Left ventricle myocardium superior (tissue), 1 donor: Measurements from ENCODE around the gene EMC6. TPM values are rescaled to one million over a fixed set of nuclear protein-coding genes. Genes with fewer than 3 reads are reported as not detected.

Source experiments
- ATAC-seq: fragments of 200-7000 bp; cut with Tn5 transposase; one replicate; pipeline ENCODE4 v1.9.1; 2020; ENCODE audit warnings: mild to moderate bottlenecking, moderate library complexity
- DNase-seq: peaks from one replicate; pipeline ENCODE4 v3.0.0-alpha.2; 2020
- intact Hi-C: fragments of 100-400 bp; cut with micrococcal nuclease; formaldehyde crosslinking; loops from one replicate; pipeline ENCODE4 v1.11.0; 2022
- total RNA-seq: library from RNA; stranded (reverse); fragmentation: NEBNext Ultra II Directional; extraction: Animal tissue kit (Norgen Biotek cat#: 25700); gene quantifications from one replicate; pipeline ENCODE4 v1.2.1, GENCODE V29; 2021
- donor health status: DM: no; HTN: yes; CAD: no; lungs with severe emphysema.

Gene EMC6
- total RNA-seq, 1 donor from 2014 or later, result 63.4 TPM

DNA sequence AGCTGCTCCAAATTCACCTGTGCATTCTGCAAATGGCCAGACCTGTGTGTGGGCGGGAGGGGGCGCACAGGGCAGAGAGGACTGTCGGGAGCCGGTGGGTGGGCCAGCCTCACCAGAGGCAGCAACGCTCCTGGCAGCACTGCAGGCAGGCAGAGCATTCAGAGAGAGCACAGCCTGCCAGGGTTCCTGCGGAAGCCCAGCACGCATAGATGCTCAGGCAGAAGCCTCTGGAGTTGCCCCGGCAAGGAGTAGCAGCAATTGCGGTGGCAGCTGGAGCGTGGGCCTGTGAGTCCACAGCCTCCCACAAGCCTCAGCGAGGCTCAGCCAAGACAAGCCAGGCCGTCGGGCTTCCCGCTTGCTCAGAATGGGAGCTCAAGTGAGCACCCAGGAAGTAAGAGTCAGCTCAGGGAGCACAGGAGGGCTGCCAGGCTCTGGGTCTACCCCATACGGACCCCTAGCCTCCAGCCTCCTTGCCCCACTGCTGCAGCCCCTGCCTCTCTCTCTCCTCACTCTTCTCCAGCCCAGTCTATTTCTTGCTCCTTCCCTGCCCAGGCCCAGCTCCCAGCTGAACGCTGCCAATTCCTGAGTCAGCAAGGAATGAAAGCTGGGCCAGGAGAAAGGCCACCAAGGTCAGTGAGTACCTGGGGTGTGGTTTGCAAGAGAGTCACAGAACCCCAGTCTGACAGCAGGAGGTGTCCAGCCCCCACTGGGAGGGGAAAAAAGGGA lies 9.6 kb downstream of the EMC6 start:
- no peak for ATAC-seq
- DNase-seq, result no peak

DNA sequence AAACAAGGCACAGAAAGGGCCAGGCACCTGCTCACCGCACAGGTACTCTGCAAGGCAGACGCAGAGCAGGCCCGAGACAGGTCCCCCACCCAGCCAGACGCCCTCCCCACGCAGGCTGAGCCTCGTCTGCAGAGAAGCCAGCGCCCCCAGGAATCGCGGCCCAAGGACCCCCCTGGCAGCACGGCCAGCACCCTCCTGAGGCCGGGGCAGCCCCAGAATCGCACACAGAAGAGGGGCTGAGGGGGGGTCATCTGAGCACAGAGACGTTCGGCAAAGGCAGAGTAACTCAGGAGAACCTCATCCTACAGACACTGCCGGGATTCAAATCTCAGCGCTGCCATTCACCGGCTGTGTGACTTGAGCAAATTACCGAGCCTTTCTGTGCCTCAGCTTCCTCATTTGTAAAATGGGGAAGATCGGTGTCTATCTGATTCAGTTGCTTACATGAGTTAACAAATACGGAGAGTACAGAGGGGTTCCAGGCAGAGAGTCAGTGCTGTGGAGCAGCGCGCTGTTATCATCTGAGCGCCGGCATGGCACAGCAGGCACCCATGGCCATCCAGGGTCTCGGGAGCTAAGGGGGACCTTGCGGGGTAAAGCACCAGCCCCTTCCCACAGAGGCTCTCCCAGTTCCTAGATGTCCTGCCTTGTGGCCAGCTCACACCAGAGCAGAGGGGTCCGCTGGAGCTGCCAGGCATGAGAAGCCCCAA lies 10.4 kb downstream of the EMC6 start:
- intact Hi-C loops, result no loop called here
- no peak for ATAC-seq
- no peak for DNase-seq

More for the DNA sequence above, 9.6 kb downstream of the EMC6 start:
- intact Hi-C loops, result no loop called here

DNA sequence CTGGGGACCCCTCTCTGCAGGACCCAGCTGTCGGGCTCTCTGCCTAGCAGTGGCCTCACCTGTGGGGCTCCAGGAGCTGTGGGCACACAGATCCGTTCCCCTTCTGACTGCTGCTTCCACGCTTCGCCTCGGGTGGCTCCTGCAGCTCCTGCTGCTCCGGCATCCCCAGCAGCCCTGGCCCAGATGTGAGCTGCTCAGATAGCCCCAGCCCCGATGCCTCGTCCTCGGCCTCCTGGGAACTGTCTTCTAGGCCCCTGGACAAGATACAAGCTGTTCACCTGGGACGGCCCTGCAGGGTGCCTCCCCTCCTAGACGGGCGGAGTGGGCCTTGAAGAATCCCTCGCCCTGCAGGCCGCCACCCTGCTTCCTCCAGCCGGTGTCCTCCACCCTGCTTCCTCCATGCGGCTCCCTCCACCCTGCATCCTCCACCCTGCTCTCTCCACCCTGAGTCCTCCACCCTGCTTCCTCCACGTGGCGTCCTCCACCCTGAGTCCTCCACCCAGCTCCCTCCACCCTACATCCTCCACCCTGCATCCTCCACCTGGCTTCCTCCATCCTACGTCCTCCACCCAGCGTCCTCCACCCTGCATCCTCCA lies 11.0 kb downstream of the EMC6 start:
- intact Hi-C loops, result no loop called here
- ATAC-seq (no peak), DNase-seq (no peak)

DNA sequence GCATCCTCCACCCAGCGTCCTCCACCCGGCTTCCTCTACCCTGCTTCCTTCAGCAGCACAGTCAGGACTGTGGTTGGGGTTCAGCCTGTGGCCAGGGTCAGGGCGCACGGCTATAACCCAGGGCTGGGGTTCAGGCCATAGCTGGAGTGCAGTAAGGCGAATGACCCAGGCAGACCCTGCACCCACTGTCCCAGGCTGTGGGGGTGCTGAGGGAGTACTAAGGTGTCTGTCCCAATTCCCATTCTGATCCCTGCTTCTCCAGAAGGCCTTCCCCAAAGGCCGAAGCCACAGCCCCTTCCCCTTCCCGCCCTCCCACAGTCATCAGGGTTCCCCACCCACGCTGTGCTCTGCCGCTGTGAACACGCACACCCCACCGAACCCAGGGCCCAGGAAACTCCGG lies 12.4 kb downstream of the EMC6 start:
- intact Hi-C loops, result no loop called here
- no peak for ATAC-seq

GRCh38 chr17:3681565-3681964 lies 13.0 kb downstream of the EMC6 start:
- intact Hi-C loops, result no loop called here
- DNase-seq (no peak), ATAC-seq (no peak)

More for the DNA sequence above, 12.4 kb downstream of the EMC6 start:
- no peak for DNase-seq

GRCh38 chr17:3682033-3682432 lies 13.4 kb downstream of the EMC6 start:
- intact Hi-C loops, result no loop called here
- no peak for ATAC-seq

DNA sequence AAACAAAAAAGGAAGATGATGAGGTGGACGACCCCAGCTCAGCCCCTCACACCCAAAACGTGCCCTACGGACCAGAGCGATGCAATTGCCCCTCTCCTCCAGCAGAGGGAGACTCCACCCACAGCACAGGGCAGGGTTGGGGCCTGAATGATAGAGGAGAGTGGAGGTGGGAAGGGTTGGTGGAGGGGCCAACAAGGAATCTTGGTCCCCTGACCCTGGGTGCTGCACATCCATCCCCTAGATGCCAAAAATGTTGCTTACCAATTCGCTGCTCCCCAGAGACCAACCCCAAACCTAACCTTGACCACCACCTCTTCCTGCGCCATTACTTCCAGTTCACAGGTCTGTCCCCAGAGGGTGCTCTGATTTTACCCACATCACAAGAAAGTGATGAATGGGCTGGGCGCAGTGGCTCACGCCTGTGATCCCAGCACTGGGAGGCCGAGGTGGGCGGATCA lies 14.5 kb downstream of the EMC6 start:
- intact Hi-C loops, result no loop called here
- ATAC-seq, result peak; percentile 77

More at GRCh38 chr17:3682033-3682432, 13.4 kb downstream of the EMC6 start:
- DNase-seq, result no peak

GRCh38 chr17:3685174-3685573 lies 16.6 kb downstream of the EMC6 start:
- no peak for DNase-seq
- intact Hi-C loops, result no loop called here
- ATAC-seq, result no peak

More for the DNA sequence above, 14.5 kb downstream of the EMC6 start:
- no peak for DNase-seq

- intact Hi-C loops, result no loop called here
- no peak for ATAC-seq
- no peak for DNase-seq
Observed at GRCh38 chr17:3688027-3688553, 19.5 kb downstream of the EMC6 start.

- no peak for ATAC-seq
- intact Hi-C loops, result no loop called here
- DNase-seq, result no peak
Observed at GRCh38 chr17:3688852-3689261, 20.2 kb downstream of the EMC6 start.

DNA sequence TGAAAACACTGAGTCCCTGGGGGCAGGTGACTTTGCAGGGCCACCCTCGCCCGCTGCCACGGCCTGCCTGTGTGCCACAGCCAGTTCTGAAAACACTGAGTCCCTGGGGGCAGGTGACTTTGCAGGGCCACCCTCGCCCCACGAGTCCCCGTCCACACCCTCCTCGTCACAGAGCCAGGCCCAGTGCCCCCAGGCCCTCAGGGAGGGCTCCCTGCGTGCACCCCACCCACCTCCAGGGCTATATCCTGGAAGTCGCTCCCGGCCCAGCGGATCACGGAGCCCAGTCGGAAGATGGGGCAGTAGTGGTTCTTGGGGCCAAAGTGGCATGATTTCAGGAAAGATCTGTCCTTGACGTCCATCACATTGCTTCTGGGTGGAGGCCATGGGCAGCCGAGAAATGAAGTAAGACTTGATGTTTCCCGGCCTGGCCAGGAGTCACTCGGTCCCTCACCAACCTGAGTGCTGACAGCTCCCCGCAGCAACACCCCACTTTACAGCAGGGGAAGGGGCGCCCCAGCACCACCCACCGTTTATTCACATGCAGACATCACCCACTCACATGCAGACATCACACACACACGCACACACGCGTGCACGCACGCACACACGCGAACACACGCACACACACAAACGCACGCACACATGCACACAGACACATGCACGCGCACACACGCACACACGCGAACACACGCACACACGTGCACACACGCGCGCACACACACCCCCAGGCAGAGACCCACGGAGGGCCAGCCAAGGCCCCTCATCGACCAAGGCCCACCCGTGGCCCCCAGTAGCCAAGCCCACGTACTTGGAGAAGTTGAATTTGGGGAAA lies 20.9 kb downstream of the EMC6 start:
- ATAC-seq (no peak), DNase-seq (no peak)
- intact Hi-C loops, result no loop called here

GRCh38 chr17:3690094-3690715 lies 21.6 kb downstream of the EMC6 start:
- ATAC-seq (no peak), DNase-seq (no peak)

DNA sequence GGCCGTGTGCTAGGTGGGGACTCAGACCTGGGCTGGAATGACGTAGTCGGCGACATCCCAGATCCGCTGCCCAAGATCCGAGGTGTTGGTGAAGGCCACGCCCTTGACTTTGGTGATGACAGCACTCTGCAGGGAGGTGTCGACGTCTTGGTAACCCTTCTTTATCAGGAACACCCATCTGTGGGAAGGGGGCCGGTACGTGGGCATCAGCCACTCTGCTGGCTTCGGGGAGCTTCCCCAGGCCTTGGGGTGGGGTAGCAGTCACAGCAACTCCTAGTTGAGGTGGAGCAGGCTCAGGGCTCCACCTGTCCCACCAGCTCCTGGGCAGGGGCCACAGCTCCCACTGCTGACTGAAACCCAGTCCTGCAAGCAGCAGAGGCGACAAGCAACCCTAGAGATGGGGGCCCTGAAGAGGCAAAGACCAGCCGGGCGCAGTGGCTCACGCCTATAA lies 23.0 kb downstream of the EMC6 start:
- ATAC-seq (no peak), DNase-seq (no peak)
- intact Hi-C loops, result no loop called here

More at GRCh38 chr17:3690094-3690715, 21.6 kb downstream of the EMC6 start:
- intact Hi-C loops, result no loop called here

DNA sequence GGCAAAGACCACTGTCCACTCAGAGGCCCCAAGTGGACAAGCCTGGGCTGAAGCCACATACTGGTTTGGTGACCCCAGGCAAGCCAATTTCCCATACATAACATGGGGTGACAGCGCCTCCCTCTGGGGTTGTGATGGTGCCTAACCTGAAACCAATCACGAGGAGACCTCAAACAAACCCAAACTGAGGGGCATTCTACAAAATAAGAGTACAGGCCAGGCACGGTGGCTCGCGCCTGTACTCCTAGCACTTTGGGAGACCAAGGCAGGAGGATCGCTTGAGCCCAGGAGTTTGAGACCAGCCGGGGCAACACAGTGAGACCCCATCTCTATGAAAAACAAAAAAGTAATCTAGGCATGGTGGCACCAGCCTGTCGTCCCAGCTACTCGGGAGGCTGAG lies 23.7 kb downstream of the EMC6 start:
- intact Hi-C loops, result no loop called here
- DNase-seq, result no peak
- no peak for ATAC-seq

- ATAC-seq (no peak), DNase-seq (no peak)
- intact Hi-C loops, result no loop called here
Observed at GRCh38 chr17:3693141-3693540, 24.5 kb downstream of the EMC6 start.

GRCh38 chr17:3693829-3694231 lies 25.2 kb downstream of the EMC6 start:
- intact Hi-C loops, result no loop called here
- ATAC-seq, result no peak
- no peak for DNase-seq

- peak; percentile 72 for DNase-seq
- peak; percentile 90 for ATAC-seq
- intact Hi-C loops, result no loop called here
Observed at GRCh38 chr17:3695129-3695722, 26.6 kb downstream of the EMC6 start.

- intact Hi-C loops, result no loop called here
- ATAC-seq, result peak; percentile 61
- peak; percentile 45 for DNase-seq
Observed at GRCh38 chr17:3695723-3696411, 27.3 kb downstream of the EMC6 start, which contains the start of gene P2RX5. P2RX5 (minus strand) TSS chr17:3696155; CDS start chr17:3696005, 150 bp downstream.
